H1 (cell line): ENCODE data around the gene PRKAA1. TPM values are rescaled to one million over a fixed set of nuclear protein-coding genes. Genes with fewer than 3 reads are reported as not detected.

ENCODE experiments used
- CTCF ChIA-PET: fragments of 300-600 bp; sonication (Branson Sonifier 250); formaldehyde crosslinking; loops from one replicate; lab custom pipeline; 2021; ENCODE audit not compliant: partially characterized antibody; lab: Charles Lee
- POLR2A ChIA-PET: fragments of 300-600 bp; sonication (Branson Sonifier 250); formaldehyde crosslinking; loops from one replicate; lab custom pipeline; 2021; ENCODE audit warnings: inconsistent platforms; ENCODE audit not compliant: partially characterized antibody; lab: Charles Lee
- DNase-seq, 2 experiments: peaks; one replicate each; pipeline versions ENCODE4 v3.0.0 to v3.0.0-alpha.2; 2010 to 2022; ENCODE audit warnings: low spot score in 2 of 2, low read depth in 1 of 2, mixed read lengths in 1 of 2
- FAIRE-seq: peaks from 2 replicates; lab custom pipeline; 2011; peaks lifted over from hg19 to GRCh38; lab: Jason Lieb, UNC
- H2AFZ ChIP-seq: 2 replicates; pipeline ENCODE4 v1.8.1; 2012; ENCODE audit warnings: low read length, inconsistent platforms
- H2AK5ac ChIP-seq: 2 replicates; pipeline ENCODE4 v1.6.1; 2013; ENCODE audit warnings: low read depth, low read length
- H2BK120ac ChIP-seq: replicated peaks from 2 replicates; pipeline ENCODE3; 2013; ENCODE audit warnings: low read depth, low read length, inconsistent platforms
- H2BK12ac ChIP-seq: 2 replicates; pipeline ENCODE4 v1.6.1; 2013; ENCODE audit warnings: low read depth, low read length
- H2BK15ac ChIP-seq: 2 replicates; pipeline ENCODE4 v1.6.1; 2013; ENCODE audit warnings: low read length
- H2BK20ac ChIP-seq: 2 replicates; pipeline ENCODE4 v1.6.1; 2013; ENCODE audit warnings: low read length
- H2BK5ac ChIP-seq: 2 replicates; pipeline ENCODE4 v1.6.1; 2013; ENCODE audit warnings: low read depth, low read length
- H3K14ac ChIP-seq: 2 replicates; pipeline ENCODE4 v1.6.1; 2013; ENCODE audit warnings: inconsistent platforms; ENCODE audit not compliant: insufficient read length
- H3K18ac ChIP-seq: 2 replicates; pipeline ENCODE4 v1.6.1; 2013; ENCODE audit warnings: low read length; ENCODE audit errors: extremely low read depth
- H3K23ac ChIP-seq: 2 replicates; pipeline ENCODE4 v1.6.1; 2013; ENCODE audit warnings: inconsistent platforms; ENCODE audit not compliant: insufficient read length
- H3K23me2 ChIP-seq: 2 replicates; pipeline ENCODE4 v1.6.1; 2013; ENCODE audit warnings: low read depth, low read length
- H3K27ac ChIP-seq: 2 replicates; pipeline ENCODE4 v1.6.1; 2011; ENCODE audit warnings: low read depth, low read length, inconsistent platforms
- H3K27me3 ChIP-seq, 4 experiments: replicated peaks in 1 of 4; 1 replicate in 1 of 4; 2 replicates in 3 of 4; pipeline versions ENCODE4 v1.6.1 to v1.8.1; 2011 to 2013; ENCODE audit warnings: low read length in 3 of 4, mild to moderate bottlenecking in 3 of 4, inconsistent platforms in 2 of 4, mixed read lengths in 2 of 4, moderate library complexity in 1 of 4; ENCODE audit not compliant: control insufficient read depth in 3 of 4, insufficient read depth in 3 of 4; ENCODE audit errors: extremely low read depth in 1 of 4
- H3K36me3 ChIP-seq, 4 experiments: 2 replicates each; pipeline versions ENCODE4 v1.6.1 to v1.8.1; 2011 to 2013; ENCODE audit warnings: mild to moderate bottlenecking in 4 of 4, low read length in 3 of 4, moderate library complexity in 2 of 4, control low read depth in 1 of 4, inconsistent platforms in 1 of 4; ENCODE audit not compliant: insufficient read depth in 4 of 4, control insufficient read depth in 2 of 4
- H3K4ac ChIP-seq: replicated peaks from 2 replicates; pipeline ENCODE3; 2013; ENCODE audit warnings: low read length, low read depth, mixed read lengths, inconsistent platforms; ENCODE audit not compliant: insufficient read length
- H3K4me1 ChIP-seq, 4 experiments: replicated peaks in 1 of 4; 1 replicate in 1 of 4; 2 replicates in 3 of 4; pipeline versions ENCODE4 v1.6.1 to v1.8.1; 2011 to 2013; ENCODE audit warnings: low read length in 3 of 4, inconsistent platforms in 2 of 4, mixed read lengths in 1 of 4; ENCODE audit not compliant: insufficient read depth in 4 of 4, control insufficient read depth in 3 of 4
- H3K4me2 ChIP-seq, 2 experiments: 2 replicates each; pipeline versions ENCODE4 v1.6.1 to v1.8.1; 2011 to 2013; ENCODE audit warnings: low read depth in 2 of 2, low read length in 2 of 2, control low read depth in 1 of 2, inconsistent platforms in 1 of 2, mild to moderate bottlenecking in 1 of 2; ENCODE audit not compliant: insufficient read depth in 1 of 2
- H3K4me3 ChIP-seq, 4 experiments: fragments of 200-600, 300-600 bp in 1 of 4; sonication (generic), shearing (Covaris generic), sonication (Bioruptor Twin) in 1 of 4; 2 replicates each; pipeline versions ENCODE4 v1.5.1 to v1.8.1; 2011 to 2016; ENCODE audit warnings: low read length in 4 of 4, low read depth in 3 of 4, control low read depth in 2 of 4, inconsistent platforms in 2 of 4, mild to moderate bottlenecking in 2 of 4, mixed read lengths in 1 of 4, moderate library complexity in 1 of 4; ENCODE audit not compliant: insufficient read depth in 2 of 4; ENCODE audit errors: extremely low read depth in 1 of 4
- H3K56ac ChIP-seq: replicated peaks from 2 replicates; pipeline ENCODE3; 2013; ENCODE audit warnings: low read depth, mild to moderate bottlenecking, mixed read lengths, low read length, inconsistent platforms; ENCODE audit not compliant: insufficient read length
- H3K79me1 ChIP-seq: 2 replicates; pipeline ENCODE4 v1.6.1; 2013; ENCODE audit warnings: low read depth, low read length, control low read depth
- H3K79me2 ChIP-seq, 2 experiments: 2 replicates each; pipeline versions ENCODE4 v1.6.1 to v1.8.1; 2012 to 2013; ENCODE audit warnings: low read length in 2 of 2, mild to moderate bottlenecking in 2 of 2, inconsistent platforms in 1 of 2; ENCODE audit not compliant: insufficient read depth in 2 of 2, control insufficient read depth in 1 of 2
- H3K9ac ChIP-seq, 4 experiments: replicated peaks in 1 of 4; 1 replicate in 1 of 4; 2 replicates in 3 of 4; pipeline versions ENCODE4 v1.6.1 to v1.8.1; 2011 to 2013; ENCODE audit warnings: low read depth in 3 of 4, low read length in 3 of 4, control low read depth in 2 of 4, mild to moderate bottlenecking in 2 of 4, moderate library complexity in 2 of 4, inconsistent platforms in 1 of 4; ENCODE audit errors: extremely low read depth in 1 of 4
- H3K9me3 ChIP-seq, 2 experiments: 2 replicates each; pipeline versions ENCODE4 v1.6.1 to v1.8.1; 2012 to 2013; ENCODE audit warnings: mild to moderate bottlenecking in 2 of 2, moderate library complexity in 2 of 2, control low read depth in 1 of 2, inconsistent platforms in 1 of 2, low read depth in 1 of 2, low read length in 1 of 2, mixed read lengths in 1 of 2; ENCODE audit not compliant: insufficient read depth in 2 of 2
- H4K20me1 ChIP-seq, 2 experiments: replicated peaks in 1 of 2; 2 replicates each; pipeline versions ENCODE3 to v1.8.1; 2011 to 2013; ENCODE audit warnings: inconsistent platforms in 2 of 2, low read length in 2 of 2, mild to moderate bottlenecking in 1 of 2; ENCODE audit not compliant: insufficient read depth in 2 of 2, control insufficient read depth in 1 of 2
- H4K5ac ChIP-seq: 2 replicates; pipeline ENCODE4 v1.6.1; 2013; ENCODE audit warnings: low read length, low read depth, mixed read lengths, inconsistent platforms; ENCODE audit not compliant: insufficient read length
- H4K8ac ChIP-seq: 2 replicates; pipeline ENCODE4 v1.8.0; 2013; ENCODE audit warnings: mild to moderate bottlenecking, moderate library complexity, low read length, inconsistent platforms; ENCODE audit not compliant: insufficient read depth; ENCODE audit errors: extremely low read depth
- H4K91ac ChIP-seq: replicated peaks from 2 replicates; pipeline ENCODE3; 2013; ENCODE audit warnings: low read length, mixed read lengths, inconsistent platforms; ENCODE audit not compliant: insufficient read length
- CHD2 ChIP-seq: IDR thresholded peaks from 2 replicates; pipeline ENCODE4 v1.6.1; 2012; ENCODE audit warnings: low read length, improper control_type of control experiment
- EGR1 ChIP-seq: IDR thresholded peaks from 2 replicates; pipeline ENCODE4 v1.6.1; 2011; ENCODE audit warnings: low read depth, low read length, borderline replicate concordance
- EP300 ChIP-seq, 2 experiments: IDR thresholded peaks; 1 replicate in 1 of 2; 2 replicates in 1 of 2; pipeline ENCODE4 v1.6.1; 2011 to 2012; ENCODE audit warnings: low read depth in 2 of 2, low read length in 2 of 2, mild to moderate bottlenecking in 2 of 2, borderline replicate concordance in 1 of 2, inconsistent platforms in 1 of 2, moderate library complexity in 1 of 2
- KDM5A ChIP-seq: fragments of 200-600 bp; IDR thresholded peaks from 2 replicates; pipeline ENCODE4 v1.7.1; 2012; ENCODE audit warnings: mild to moderate bottlenecking, low read length, inconsistent platforms, mixed read lengths
- WGBS, 2 experiments: shearing (Covaris generic) in 1 of 2; methylation state at CpG; one replicate each; pipeline versions ENCODE4 v1.1.6 to v1.1.7; 2013 to 2015; ENCODE audit warnings: low lambda C conversion rate in 2 of 2, mixed read lengths in 2 of 2, inconsistent platforms in 1 of 2, low coverage in 1 of 2, missing lambda C conversion rate in 1 of 2; ENCODE audit not compliant: insufficient replicate concordance in 2 of 2, insufficient coverage in 1 of 2, insufficient read length in 1 of 2; ENCODE audit errors: extremely low coverage in 1 of 2, missing lambda C conversion rate in 1 of 2; 5-methylcytosine and 5-hydroxymethylcytosine counted together
- polyA plus RNA-seq, 7 experiments: library from polyadenylated mRNA; depleted of rRNA in 3 of 7; stranded (reverse) in 5 of 7; unstranded in 2 of 7; fragments of >200 nt in 5 of 7; fragments of 200-250 nt in 2 of 7; gene quantifications; 1 replicate in 5 of 7; 2 replicates in 1 of 7; 4 replicates in 1 of 7; pipeline versions ENCODE4 v1.2.1 to v1.2.3, GENCODE V29; 2011 to 2013; ENCODE audit warnings: missing spikeins in 2 of 7, mixed read lengths in 2 of 7
- total RNA-seq: library from RNA; stranded (reverse); fragmentation: NEBNext Ultra II Directional; extraction: Animal tissue kit (Norgen Biotek cat#: 25700); gene quantifications from 2 replicates; pipeline ENCODE4 v1.2.1, GENCODE V29; 2021
- TF ChIP-seq, protein P1 (sequence below), 3 experiments: IDR thresholded peaks; 1 replicate in 2 of 3; 2 replicates in 1 of 3; pipeline versions ENCODE4 v1.5.1 to v1.6.1; 2011; ENCODE audit warnings: low read length in 3 of 3, mild to moderate bottlenecking in 3 of 3, inconsistent platforms in 2 of 3, low read depth in 1 of 3, moderate library complexity in 1 of 3; ENCODE audit not compliant: insufficient read depth in 1 of 3; ENCODE audit errors: control extremely low read depth in 1 of 3

Gene PRKAA1
- total and polyA plus RNA-seq, 2 of the 8 experiments (the other 6 are each of a cell fraction or from before 2014, with no cell fraction given) = 10.4 to 33.1 TPM

DNA sequence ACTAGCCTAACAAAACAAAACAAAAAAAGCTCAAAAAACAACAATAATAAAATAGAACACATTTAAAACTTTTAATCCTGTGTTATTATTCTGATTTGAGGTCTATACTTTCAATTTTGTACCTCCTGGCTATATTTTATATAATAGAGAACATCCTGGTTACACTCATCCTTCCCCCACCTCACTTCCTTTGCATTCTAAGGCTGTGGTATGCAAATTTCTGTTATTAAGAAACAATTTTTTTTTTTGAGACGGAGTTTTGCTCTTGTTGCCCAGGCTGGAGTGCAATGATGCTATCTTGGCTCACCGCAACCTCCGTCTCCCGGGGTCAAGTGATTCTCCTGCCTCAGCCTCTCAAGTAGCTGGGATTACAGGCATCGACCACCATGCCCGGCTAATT, 39.9 kb upstream of the PRKAA1 start:
- no peak overlapping the region for H2BK15ac ChIP-seq
- no peak overlapping the region for H3K56ac ChIP-seq
- H3K36me3 ChIP-seq = peaks cover 8 to 15% (median 13%) of the 10 kb centered on the region in 4 experiments
- no peak overlapping the region for H3K27ac ChIP-seq
- no peak overlapping the region for H2BK120ac ChIP-seq
- DNase-seq = no peak
- no peak overlapping the region for H3K14ac ChIP-seq
- H3K23me2 ChIP-seq = peaks cover 8% of the 10 kb centered on the region
- WGBS, 2 experiments = 90% methylated on average over 6 of the region's 6 CpGs; no CpG with 5 or more reads in 1 of the 2 experiments
- no peak overlapping the region for H3K9ac ChIP-seq
- no peak overlapping the region for H4K91ac ChIP-seq
- no peak overlapping the region for H4K5ac ChIP-seq
- H3K4me2 ChIP-seq = no peak overlapping the region
- H2BK20ac ChIP-seq = no peak overlapping the region
- no peaks in the 10 kb centered on the region for H3K27me3 ChIP-seq
- no peak overlapping the region for H4K8ac ChIP-seq
- no peak overlapping the region for H2AK5ac ChIP-seq
- no peaks in the 10 kb centered on the region for H3K9me3 ChIP-seq
- H3K79me2 ChIP-seq = peaks cover 17 to 20% of the 10 kb centered on the region in 2 experiments
- 0 out of 2 replicates have a peak, but pooled peaks cover 2% of the 10 kb centered on the region for H3K79me1 ChIP-seq
- H3K18ac ChIP-seq = no peak overlapping the region
- POLR2A ChIA-PET = interaction anchor here (1.3 to 2.2 kb wide), 2 partner anchors 9 kb away, joined by 3 to 10 read pairs; no protein-coding TSS in a partner anchor
- no peak overlapping the region for H3K4me3 ChIP-seq
- CTCF ChIA-PET = no interaction called here
- H3K4me1 ChIP-seq = peaks cover 0 to 7% (median under 1%) of the 10 kb centered on the region in 4 experiments; a peak in 2 of 7 replicates
- no peak overlapping the region for H3K23ac ChIP-seq
- no peak overlapping the region for H2BK12ac ChIP-seq
- no peak for TF ChIP-seq KDM5A
- TF ChIP-seq, protein P1, sequence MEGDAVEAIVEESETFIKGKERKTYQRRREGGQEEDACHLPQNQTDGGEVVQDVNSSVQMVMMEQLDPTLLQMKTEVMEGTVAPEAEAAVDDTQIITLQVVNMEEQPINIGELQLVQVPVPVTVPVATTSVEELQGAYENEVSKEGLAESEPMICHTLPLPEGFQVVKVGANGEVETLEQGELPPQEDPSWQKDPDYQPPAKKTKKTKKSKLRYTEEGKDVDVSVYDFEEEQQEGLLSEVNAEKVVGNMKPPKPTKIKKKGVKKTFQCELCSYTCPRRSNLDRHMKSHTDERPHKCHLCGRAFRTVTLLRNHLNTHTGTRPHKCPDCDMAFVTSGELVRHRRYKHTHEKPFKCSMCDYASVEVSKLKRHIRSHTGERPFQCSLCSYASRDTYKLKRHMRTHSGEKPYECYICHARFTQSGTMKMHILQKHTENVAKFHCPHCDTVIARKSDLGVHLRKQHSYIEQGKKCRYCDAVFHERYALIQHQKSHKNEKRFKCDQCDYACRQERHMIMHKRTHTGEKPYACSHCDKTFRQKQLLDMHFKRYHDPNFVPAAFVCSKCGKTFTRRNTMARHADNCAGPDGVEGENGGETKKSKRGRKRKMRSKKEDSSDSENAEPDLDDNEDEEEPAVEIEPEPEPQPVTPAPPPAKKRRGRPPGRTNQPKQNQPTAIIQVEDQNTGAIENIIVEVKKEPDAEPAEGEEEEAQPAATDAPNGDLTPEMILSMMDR (IDR thresholded peaks at IDR 0.05; ENCODE audit: control extremely low read depth in 1 of 3, insufficient read depth in 1 of 3, low read depth in 1 of 3, low read length in 3 of 3) = no peak
- no peak for TF ChIP-seq EP300 (IDR thresholded peaks at IDR 0.05; ENCODE audit: borderline replicate concordance in 1 of 2, low read depth in 2 of 2, low read length in 2 of 2)
- TF ChIP-seq CHD2 = no peak
- no peak for TF ChIP-seq EGR1
- no peak for FAIRE-seq
- no peak overlapping the region for H3K4ac ChIP-seq
- no peak overlapping the region for H2BK5ac ChIP-seq
- H4K20me1 ChIP-seq = peaks cover 3 to 6% of the 10 kb centered on the region in 2 experiments
- no peak overlapping the region for H2AFZ ChIP-seq
